Progenitor cell of endocrine pancreas (in vitro differentiated cells): ENCODE results near the gene DDX31. TPM values are rescaled to one million over a fixed set of nuclear protein-coding genes. Genes with fewer than 3 reads are reported as not detected.

Experiments
- DNase-seq: peaks from one replicate; pipeline ENCODE4 v3.0.0; 2021; ENCODE audit warnings: low spot score; ENCODE audit not compliant: unreplicated experiment
- H3K27ac Mint-ChIP-seq: 2 replicates; pipeline ENCODE4 v1.8.0; 2021; ENCODE audit warnings: mild to moderate bottlenecking, moderate library complexity, mixed read lengths
- H3K27me3 Mint-ChIP-seq: 2 replicates; pipeline ENCODE4 v1.8.0; 2021; ENCODE audit warnings: mixed read lengths
- H3K36me3 Mint-ChIP-seq: 2 replicates; pipeline ENCODE4 v1.8.0; 2022; ENCODE audit warnings: mixed read lengths; ENCODE audit not compliant: insufficient read depth
- H3K4me1 Mint-ChIP-seq: 2 replicates; pipeline ENCODE4 v1.8.0; 2021; ENCODE audit warnings: low read depth, mixed read lengths
- H3K4me3 Mint-ChIP-seq: 2 replicates; pipeline ENCODE4 v1.8.0; 2021; ENCODE audit warnings: low read depth, mild to moderate bottlenecking, moderate library complexity, mixed read lengths
- H3K9me3 Mint-ChIP-seq: 2 replicates; pipeline ENCODE4 v1.8.0; 2021; ENCODE audit warnings: low read depth, mixed read lengths
- total RNA-seq: library from RNA; stranded (reverse); gene quantifications from 2 replicates; pipeline ENCODE4 v1.2.1, GENCODE V29; 2021
- TF ChIP-seq, protein P1 (sequence below): fragments of 200-600 bp; sonication (generic); IDR thresholded peaks from one replicate; pipeline ENCODE4 v1.5.0; 2021; ENCODE audit warnings: antibody characterized with exemption, mild to moderate bottlenecking; ENCODE audit not compliant: unreplicated experiment

The DDX31 gene
- total RNA-seq, 1 donor from 2014 or later: 16.7 TPM

DNA sequence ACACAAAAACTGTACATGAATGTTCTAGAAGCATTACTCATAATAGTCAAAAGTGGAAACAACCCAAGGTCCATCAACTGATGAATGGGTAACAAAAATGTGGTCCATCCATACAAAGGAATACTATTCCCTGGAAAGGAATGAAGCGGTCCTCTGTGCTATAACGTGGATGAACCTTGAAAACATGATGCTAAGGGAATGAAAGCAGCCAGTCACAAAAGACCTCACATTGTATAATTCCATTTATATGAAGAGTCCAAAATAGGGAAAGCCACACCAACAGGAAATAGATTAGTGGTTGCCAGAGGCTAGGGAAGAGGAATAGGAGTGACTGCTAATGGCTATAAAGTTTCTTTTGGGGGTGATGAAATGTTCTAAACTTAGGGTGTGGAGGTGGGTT, 110.1 kb downstream of the DDX31 start:
- no peak overlapping the region for H3K4me3 Mint-ChIP-seq
- H3K9me3 Mint-ChIP-seq: peaks cover 4% of the 10 kb centered on the region
- peak overlapping the region; percentile 23 for H3K27ac Mint-ChIP-seq
- DNase-seq: no peak
- TF ChIP-seq, protein P1, sequence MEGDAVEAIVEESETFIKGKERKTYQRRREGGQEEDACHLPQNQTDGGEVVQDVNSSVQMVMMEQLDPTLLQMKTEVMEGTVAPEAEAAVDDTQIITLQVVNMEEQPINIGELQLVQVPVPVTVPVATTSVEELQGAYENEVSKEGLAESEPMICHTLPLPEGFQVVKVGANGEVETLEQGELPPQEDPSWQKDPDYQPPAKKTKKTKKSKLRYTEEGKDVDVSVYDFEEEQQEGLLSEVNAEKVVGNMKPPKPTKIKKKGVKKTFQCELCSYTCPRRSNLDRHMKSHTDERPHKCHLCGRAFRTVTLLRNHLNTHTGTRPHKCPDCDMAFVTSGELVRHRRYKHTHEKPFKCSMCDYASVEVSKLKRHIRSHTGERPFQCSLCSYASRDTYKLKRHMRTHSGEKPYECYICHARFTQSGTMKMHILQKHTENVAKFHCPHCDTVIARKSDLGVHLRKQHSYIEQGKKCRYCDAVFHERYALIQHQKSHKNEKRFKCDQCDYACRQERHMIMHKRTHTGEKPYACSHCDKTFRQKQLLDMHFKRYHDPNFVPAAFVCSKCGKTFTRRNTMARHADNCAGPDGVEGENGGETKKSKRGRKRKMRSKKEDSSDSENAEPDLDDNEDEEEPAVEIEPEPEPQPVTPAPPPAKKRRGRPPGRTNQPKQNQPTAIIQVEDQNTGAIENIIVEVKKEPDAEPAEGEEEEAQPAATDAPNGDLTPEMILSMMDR: no peak
- H3K27me3 Mint-ChIP-seq: peaks cover 38% of the 10 kb centered on the region
- H3K4me1 Mint-ChIP-seq: peaks cover 1% of the 10 kb centered on the region
- H3K36me3 Mint-ChIP-seq: peaks cover 1% of the 10 kb centered on the region

DNA sequence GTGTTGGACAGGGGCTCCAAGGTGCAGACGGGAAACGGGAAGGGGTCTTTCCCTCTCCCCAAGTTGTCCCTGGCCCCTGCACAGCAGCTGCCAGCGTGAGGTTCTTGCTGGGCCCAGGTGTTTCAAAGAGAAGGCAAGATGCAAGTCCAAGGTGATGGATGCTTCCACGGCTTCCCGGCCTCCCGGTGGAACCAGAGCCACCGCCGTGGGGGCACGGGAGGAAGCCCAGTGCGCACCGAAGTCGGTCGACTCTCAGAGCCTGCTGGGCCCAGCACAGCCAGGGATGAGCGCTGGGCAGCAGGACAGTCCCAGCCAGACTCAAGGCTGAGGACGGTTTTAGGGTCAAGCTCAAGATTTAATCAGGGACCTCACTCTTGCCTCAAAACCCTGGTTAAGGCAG, 112.6 kb downstream of the DDX31 start:
- Mint-ChIP-seq H3K4me1 (peaks cover 1% of the 10 kb centered on the region), H3K27ac (no peak overlapping the region), H3K36me3 (peaks cover 1% of the 10 kb centered on the region), H3K27me3 (peaks cover 27% of the 10 kb centered on the region), H3K4me3 (no peak overlapping the region), H3K9me3 (peaks cover 4% of the 10 kb centered on the region)
- TF ChIP-seq, protein P1: no peak
- no peak for DNase-seq

DNA sequence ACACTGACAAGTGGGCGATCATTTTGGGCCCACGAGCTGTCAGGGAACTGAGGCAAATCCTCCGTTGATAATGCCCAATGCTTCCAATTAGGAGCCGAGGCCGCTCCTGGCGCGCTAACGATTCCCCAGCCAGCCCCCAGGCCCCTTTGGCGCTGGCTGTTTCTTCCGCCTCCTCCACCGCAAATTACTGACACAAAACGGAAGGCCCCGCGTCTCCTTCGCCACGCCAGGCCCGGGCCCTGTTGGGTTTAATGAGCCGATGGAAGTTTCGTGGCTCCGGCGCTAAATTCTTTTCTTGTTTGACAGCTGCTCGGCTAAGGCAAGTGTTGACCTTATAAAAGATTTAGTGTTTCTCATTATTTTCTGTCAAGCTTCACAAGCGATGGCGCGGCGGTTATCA, 113.1 kb downstream of the DDX31 start:
- H3K9me3 Mint-ChIP-seq: peaks cover 4% of the 10 kb centered on the region
- TF ChIP-seq, protein P1: no peak
- no peak overlapping the region for H3K4me3 Mint-ChIP-seq
- DNase-seq: no peak
- peaks cover 1% of the 10 kb centered on the region for H3K36me3 Mint-ChIP-seq
- H3K27me3 Mint-ChIP-seq: peaks cover 26% of the 10 kb centered on the region
- H3K27ac Mint-ChIP-seq: peak overlapping the region; percentile 67
- peaks cover 1% of the 10 kb centered on the region for H3K4me1 Mint-ChIP-seq

DNA sequence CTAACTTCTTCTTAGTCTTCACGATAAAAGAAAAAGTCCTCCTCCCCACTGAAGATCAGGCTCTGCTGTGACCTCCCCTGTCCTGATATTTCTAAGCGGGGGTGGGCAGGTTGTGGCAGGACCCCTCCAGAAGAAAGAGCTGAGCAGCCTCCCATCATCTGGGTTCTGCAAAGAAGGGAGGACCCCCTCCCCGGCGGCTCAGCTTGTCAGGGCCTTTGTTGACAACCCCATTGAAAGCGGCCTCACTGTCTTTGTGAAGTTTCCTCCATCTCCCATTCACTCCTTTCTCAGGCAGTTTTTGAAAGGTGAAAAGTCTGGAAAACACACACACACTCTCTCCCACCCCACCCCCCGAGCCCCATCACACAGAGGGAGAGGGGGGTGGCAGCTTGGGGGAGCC, 113.5 kb downstream of the DDX31 start:
- peaks cover 4% of the 10 kb centered on the region for H3K9me3 Mint-ChIP-seq
- H3K4me1 Mint-ChIP-seq: peaks cover 1% of the 10 kb centered on the region
- H3K4me3 Mint-ChIP-seq: no peak overlapping the region
- no peak overlapping the region for H3K27ac Mint-ChIP-seq
- TF ChIP-seq, protein P1: no peak
- DNase-seq: no peak
- peaks cover 1% of the 10 kb centered on the region for H3K36me3 Mint-ChIP-seq
- H3K27me3 Mint-ChIP-seq: peaks cover 26% of the 10 kb centered on the region

DNA sequence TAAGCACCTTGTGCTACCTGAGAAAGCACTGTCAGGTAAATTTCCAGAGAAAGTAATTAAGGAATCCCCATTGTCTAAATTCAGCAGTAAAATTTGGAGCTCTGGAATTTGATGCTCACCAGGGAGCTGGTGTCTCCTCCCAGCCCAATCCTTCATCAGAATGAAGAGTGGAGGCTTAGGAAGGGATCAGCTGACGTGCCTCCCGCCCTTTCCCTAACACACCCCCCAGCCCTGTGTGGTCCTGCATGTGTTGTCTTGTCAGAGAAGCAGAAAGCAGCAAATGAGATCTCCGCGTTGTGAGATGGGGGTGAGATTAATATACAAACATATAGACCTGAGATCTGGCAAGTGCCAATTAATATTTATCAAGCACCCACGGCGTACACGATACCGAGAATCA, 114.3 kb downstream of the DDX31 start:
- TF ChIP-seq, protein P1: no peak
- Mint-ChIP-seq H3K36me3 (peaks cover 1% of the 10 kb centered on the region), H3K27me3 (peaks cover 23% of the 10 kb centered on the region), H3K4me3 (no peak overlapping the region), H3K9me3 (peaks cover 4% of the 10 kb centered on the region), H3K27ac (no peak overlapping the region), H3K4me1 (no peaks in the 10 kb centered on the region)
- no peak for DNase-seq
